Esophagus muscularis mucosa (tissue), 3 donors: ENCODE data around the gene XIRP2.

Experiments
- POLR2A ChIP-seq: fragments of 450-650 bp; IDR thresholded peaks from one replicate; pipeline ENCODE4 v1.6.1; 2017; ENCODE audit warnings: antibody characterized with exemption, moderate library complexity, mild to moderate bottlenecking, low read depth
- TF ChIP-seq, protein P1 (sequence below), 3 experiments: fragments of 200-600 bp in 2 of 3; fragments of 450-650 bp in 1 of 3; sonication (generic) in 2 of 3; IDR thresholded peaks; one replicate each; pipeline ENCODE4 v1.5.1; 2017 to 2019; ENCODE audit warnings: antibody characterized with exemption in 3 of 3, mild to moderate bottlenecking in 2 of 3, moderate library complexity in 1 of 3

DNA sequence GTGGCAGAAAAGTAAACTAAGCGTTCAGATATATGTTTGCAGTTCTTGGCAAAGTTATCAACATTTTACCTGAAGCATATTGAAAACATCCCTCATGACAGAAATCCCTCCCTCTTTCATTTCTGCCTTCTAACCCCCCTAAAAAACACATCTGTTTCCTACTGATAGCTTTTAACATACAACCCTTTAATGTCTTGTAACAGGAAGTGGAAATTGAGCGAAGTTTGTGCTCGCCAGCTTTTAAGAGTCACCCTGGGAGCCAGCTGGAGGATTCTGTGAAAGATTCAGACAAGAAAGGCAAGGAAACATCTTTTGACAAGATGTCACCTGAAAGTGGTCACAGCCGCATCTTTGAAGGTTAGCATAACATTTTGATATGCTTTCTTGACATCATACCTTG lies 247.4 kb downstream of the XIRP2 start:
- TF ChIP-seq POLR2A = no peak
- TF ChIP-seq, protein P1, sequence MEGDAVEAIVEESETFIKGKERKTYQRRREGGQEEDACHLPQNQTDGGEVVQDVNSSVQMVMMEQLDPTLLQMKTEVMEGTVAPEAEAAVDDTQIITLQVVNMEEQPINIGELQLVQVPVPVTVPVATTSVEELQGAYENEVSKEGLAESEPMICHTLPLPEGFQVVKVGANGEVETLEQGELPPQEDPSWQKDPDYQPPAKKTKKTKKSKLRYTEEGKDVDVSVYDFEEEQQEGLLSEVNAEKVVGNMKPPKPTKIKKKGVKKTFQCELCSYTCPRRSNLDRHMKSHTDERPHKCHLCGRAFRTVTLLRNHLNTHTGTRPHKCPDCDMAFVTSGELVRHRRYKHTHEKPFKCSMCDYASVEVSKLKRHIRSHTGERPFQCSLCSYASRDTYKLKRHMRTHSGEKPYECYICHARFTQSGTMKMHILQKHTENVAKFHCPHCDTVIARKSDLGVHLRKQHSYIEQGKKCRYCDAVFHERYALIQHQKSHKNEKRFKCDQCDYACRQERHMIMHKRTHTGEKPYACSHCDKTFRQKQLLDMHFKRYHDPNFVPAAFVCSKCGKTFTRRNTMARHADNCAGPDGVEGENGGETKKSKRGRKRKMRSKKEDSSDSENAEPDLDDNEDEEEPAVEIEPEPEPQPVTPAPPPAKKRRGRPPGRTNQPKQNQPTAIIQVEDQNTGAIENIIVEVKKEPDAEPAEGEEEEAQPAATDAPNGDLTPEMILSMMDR (IDR thresholded peaks at IDR 0.05) = no peak
